HG02885 (cell line): ENCODE measurements around the gene MEST.
"Not testable (repeated sequence)": the region's sequence is repeated elsewhere in the genome, so short reads cannot be mapped to it uniquely, and the experiment has no call there.

Experiments
- ATAC-seq: cut with Tn5 transposase; IDR thresholded peaks from one replicate; pipeline ENCODE4 v1.9.1; 2021; ENCODE audit warnings: mild to moderate bottlenecking; ENCODE audit not compliant: unreplicated experiment, poor library complexity

The MEST gene

DNA sequence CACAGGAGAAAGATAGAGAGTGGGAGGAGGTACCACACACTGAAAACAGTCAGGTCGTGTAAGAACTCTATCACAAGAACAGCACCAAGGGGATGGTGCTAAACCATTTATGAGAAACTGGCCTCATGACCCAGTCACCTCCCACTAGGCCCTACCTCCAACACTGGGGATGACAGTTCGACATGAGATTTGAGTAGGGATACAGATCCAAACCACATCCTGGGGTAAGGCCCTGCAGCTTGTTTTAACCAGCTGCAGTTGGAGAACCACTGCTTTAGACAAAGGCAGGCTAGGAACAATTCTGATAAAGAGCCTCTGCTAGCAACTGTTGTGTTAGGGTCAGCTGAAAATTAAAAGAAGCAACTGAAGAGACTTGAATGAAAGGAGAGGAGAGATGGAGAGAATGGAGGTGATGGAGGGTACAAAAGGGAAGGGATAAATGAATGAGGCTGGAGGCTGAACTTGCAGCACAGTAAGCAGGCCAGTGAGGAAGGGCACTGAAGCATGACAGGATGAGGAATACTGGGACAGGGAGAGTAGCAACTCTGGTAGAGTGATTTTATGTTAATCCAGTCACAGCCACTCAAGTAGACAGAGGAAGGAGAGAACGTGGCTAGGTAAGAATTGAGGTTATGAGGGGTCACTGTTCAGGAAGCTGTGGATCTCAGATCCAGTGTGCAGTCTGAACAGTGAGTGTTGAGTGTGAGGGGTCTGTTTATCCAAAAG is 23.6 kb downstream of the MEST start:
- no peak for ATAC-seq

DNA sequence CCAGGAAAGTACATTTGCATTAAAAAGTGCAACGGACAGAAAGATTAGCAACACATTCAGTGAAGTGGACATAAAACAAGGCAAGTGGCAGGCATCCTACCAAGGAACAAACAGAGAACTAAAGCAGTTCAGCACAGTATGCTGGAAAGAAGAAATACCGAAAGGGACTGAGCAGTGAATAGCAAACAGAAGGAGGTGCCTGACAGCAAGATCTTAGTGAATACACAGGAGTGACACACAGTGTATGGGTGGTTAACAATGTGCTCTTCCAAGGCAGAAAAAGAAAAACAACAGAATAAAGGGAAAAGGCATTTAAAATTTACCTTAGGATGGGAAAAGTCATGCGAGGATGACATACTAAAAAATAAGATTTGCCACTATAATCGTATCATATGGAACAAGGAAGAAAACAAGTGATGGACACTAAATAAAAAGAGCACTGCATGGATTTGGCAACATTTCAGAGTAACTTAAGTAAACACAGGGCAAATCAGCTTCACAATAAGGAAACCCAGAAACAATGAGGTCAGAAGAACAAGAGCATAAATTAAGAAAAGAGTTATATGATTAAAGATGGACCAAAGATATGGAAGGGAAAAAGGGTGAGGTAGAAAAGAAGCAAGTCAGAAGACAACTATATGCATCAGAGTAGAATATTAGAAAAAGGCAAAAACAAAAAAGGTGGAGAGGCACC is 29.5 kb downstream of the MEST start:
- no peak for ATAC-seq

DNA sequence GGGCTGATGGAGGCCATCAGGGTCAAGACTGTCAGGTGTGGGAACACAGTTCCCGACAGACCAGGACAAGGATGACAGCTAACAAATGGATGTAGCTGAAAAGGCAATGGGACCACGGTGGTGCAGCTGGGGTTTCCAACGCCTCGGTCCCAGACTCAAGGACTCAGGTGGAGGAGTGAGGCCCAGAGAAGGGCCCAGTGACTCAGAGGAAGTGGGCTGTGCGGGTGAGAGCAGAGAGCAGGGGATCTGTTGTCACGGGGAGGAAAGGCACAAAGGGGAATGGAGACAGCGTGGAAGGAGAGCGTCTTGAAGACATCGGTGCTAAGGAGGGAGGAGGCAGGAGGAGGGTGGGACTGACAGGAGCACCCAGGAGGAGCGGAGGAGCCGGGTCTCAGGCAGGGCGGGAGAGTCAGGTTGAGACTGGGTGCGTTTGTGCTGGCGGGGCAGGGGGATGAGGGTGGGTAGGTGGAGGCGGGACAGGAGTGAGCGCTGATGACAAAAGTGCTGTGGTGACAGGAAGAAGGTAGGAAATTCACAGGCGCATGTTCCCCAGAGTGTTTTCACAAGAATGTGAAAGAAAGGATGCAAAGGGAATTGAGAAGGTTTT is 31.7 kb downstream of the MEST start:
- ATAC-seq, result not testable (repeated sequence)

DNA sequence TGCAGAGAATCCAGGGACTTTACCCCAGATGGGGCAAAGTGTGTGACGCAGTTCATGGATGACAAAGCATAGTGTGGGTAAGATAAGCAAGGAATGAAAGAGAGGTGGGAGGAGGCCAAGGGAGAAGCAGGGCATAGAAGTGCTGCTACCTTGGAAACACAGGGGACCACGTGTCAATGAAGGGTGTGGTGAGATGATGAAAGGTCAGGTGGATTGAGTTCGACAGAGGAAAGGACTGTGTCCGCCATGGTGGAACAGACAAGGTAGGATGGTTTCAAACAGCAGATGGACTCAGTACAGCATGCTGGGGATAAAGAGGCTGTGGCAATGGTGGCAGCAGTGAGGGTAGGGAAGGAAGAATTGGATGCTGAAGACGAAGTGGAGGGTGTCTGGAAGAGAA is 32.7 kb downstream of the MEST start:
- no peak for ATAC-seq

DNA sequence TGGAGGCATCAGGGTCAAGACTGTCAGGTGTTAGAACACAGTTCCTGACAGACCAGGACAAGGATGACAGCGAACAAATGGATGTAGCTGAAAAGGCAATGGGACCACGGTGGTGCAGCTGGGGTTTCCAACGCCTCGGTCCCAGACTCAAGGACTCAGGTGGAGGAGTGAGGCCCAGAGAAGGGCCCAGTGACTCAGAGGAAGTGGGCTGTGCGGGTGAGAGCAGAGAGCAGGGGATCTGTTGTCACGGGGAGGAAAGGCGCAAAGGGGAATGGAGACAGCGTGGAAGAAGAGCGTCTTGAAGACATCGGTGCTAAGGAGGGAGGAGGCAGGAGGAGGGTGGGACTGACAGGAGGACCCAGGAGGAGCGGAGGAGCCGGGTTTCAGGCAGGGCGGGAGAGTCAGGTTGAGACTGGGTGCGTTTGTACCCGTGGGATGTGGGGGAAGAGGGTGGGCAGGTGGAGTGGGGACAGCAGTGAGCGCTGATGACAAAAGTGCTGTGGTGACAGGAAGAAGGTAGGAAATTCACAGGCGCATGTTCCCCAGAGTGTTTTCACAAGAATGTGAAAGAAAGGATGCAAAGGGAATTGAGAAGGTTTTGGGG is 36.0 kb downstream of the MEST start:
- not testable (repeated sequence) for ATAC-seq

DNA sequence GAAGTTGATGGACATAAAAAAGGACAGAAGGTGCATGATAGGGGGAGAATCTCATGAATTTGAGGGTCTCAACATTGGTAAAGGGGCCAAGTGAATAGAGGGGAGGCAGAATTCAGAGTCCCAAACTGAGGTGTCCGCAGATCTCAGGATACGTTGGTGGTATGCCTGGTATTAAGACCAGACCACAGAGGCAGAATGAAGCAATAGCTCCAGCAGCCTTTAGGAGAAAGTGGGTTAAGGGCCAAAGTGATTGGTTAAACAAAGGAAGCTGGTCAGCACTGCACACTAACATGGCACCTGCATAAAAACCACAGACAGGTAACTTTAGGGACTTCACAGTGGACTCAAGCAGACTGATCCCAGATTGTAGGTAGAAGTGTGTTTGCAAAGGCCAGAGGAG is 37.5 kb downstream of the MEST start:
- ATAC-seq, result no peak

DNA sequence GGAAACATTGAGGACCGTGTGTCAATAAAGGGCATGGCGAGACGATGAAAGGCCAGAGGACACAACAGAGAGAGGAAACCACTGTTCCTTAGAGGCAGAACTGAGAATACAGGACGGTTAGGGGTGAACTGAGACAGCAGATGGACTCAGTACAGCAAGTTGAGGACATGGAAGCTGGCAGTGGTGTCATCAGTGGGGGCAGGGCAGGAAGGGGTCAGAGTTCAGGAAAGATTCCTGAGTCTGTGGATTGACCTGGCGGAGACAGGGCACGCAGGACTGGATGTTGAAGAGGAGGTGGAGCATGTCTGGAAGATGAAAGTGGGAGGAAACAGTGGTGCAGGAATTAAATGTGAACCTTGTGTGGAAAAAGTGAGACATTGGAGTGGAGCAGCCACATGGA is 46.0 kb downstream of the MEST start:
- not testable (repeated sequence) for ATAC-seq

DNA sequence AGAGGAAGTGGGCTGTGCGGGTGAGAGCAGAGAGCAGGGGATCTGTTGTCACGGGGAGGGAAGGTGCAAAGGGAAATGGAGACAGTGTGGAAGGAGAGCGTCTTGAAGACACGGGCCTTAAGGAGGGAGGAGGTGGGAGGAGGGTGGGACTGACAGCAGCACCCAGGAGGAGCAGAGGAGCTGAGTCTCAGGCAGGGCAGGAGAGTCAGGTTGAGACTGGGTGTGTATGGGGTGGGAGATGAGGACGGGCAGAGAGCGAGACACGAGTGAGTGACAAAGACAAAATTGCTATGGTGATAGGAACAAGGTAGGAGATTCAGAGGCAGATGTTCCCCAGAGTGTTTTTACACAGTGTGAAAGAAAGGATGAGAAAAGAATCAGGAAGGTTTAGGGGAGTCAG is 49.4 kb downstream of the MEST start:
- not testable (repeated sequence) for ATAC-seq

DNA sequence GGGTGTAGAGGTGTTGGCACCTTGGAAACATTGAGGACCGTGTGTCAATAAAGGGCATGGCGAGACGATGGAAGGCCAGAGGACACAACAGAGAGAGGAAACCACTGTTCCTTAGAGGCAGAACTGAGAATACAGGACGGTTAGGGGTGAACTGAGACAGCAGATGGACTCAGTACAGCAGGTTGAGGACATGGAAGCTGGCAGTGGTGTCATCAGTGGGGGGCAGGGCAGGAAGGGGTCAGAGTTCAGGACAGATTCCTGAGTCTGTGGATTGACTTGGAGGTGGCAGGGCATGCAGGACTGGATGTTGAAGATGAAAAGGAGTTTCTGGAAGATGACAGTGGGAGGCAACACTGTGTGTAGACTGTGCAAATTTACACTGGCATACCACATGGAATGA is 50.4 kb downstream of the MEST start:
- ATAC-seq, result not testable (repeated sequence)

DNA sequence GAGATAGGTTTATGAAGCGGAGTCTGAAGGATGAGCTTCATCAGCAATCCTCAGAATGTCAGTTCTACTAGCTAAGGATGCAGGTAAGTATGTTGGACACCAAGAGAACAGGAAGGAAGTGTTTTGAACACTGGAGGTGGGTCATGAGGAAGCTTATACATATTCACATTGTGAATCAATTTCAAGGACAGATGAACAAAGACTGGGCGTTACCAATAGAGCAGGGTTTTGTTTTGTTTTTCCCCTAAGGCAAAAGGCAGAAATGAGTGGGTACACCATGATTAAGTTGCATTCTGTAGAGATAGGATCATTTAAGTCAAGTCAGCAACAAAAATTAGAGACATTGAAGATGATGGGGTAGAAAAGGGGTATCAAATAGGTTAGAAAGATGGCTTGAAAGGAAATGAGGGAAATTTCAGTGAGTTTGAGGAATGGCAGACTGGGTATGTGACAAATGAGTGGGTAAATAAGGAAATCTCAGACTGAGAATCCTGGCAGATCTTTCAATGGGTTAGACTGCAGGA is 51.7 kb downstream of the MEST start:
- no peak for ATAC-seq

DNA sequence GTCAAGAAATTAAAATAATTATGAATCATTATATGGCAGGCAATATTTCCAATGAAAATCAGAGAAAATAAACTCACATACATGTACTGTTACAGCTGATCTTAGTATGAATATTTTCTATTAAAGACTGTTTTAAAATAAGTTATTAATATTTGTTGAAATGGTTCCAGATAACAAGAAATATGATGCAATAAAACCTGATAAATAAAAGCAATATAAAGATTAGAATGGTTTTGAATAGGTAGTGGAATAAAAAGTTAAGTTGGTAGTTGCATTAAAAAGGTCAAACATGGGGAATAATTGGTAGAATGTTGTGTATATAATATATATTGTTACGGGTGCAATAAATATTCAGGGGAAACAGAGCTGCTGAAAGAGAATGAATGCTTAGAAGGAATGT is 52.5 kb downstream of the MEST start:
- ATAC-seq, result no peak

DNA sequence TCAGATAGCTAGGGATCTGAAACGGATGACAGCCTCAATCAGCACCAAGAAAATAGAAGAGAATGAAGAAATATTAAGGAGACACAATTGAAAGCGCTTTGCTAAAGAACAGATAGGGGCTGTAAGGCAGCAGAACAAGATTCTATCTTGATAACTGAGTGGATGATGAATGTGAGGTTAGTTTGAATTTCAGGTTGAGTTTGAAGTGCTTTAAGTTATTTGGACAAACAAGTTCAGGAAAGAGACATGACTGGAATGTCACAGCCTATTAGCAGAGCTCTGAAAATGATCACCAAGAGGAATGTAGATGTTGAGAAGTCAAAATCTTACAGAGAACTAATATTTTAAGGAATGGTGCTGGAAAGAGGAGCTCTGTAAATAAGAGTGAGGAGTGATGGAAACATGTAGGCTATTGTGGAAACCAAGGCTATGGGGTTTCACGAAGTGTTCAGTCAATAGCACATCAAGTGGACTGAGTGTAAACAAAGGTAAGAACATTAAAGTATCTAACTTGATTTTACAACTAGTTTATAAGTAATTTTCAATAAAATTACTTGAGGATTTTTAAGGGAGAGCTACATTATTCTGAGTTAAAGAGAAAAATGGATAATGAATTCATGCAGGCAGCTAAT is 61.6 kb downstream of the MEST start:
- no peak for ATAC-seq

DNA sequence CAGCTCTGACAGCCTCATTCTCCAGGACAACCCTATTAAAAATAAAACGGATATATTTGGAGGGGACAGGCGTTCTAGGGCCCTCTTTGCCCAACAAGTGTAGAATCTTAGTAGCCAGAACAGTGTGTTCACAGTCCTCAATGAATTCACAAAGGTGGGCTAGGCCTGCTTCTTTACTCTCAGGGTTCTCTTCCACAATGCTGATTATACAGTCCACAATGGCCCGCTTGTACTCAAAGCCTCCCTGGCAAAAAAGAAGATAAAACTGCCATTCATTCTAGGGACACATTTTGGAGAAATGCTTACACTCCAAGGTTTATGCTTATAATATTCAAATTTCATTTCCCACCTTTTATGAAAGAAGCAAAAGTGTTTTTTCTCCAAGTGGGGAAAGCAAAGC is 62.6 kb downstream of the MEST start:
- ATAC-seq, result no peak
